Measurements from ENCODE around the gene EOLA2. TPM values are rescaled to one million over a fixed set of nuclear protein-coding genes. Genes with fewer than 3 reads are reported as not detected.

EOLA2 gene
- total RNA-seq, result 34.7 and 43.2 TPM in 2 replicates

DNA sequence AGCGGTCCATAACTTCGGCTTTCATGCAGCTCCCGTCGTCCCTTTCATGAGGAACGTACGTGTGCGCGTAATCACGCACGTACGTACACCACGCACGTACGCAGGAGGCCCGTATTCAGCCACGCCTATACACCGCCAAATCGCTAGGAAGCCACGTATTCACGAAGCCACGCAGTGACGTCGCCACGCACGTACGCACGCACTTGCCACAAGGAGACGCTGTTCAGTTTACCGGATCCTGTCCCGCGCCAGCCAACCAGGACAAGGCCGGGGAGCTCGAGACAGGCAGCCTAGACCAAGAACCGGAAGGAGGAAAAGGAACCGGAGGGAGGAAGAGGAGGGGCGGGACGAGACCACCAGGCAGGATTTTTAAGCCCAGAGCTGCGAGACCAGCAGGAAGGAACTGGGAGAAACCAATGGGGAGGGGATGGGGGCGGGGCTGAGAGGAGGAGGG lies at the start of gene EOLA2:
Gene EOLA2, minus strand, starts transcription at position 65 of the 454 bp plus-strand sequence. CDS start 4,617 bp downstream, outside the sequence.

DNA sequence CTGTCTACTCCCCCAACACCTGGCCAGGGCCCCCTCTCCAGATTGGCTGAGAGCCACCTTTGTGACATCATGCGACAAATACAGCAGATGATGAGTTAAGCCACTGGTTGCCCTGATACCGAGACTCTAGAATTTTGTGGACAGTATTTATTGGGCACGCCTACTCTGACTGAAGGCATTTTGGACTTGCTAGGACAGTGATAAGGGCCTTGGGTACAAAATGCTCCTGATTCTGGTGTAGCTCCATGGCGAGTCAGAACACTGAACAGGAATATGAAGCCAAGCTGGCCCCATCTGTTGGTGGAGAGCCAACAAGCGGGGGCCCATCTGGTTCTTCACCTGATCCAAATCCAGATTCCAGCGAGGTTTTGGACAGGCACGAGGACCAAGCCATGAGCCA lies 8.9 kb downstream of the EOLA2 start, which contains the start of gene HSFX4:
Gene HSFX4, plus strand, starts transcription at position 174 of the 400 bp plus-strand sequence. Its CDS starts 72 bp downstream, at position 246.

Other genes with a start within 250 kb of the EOLA2 start
- gene MAGEA11, start 226.4 kb downstream of the EOLA2 start, total RNA-seq, result not detected in 2 replicates
- gene HSFX1, start 164.4 kb downstream of the EOLA2 start, total RNA-seq, result 0.18 and 0.86 TPM in 2 replicates
- gene MAGEA9, start 156.6 kb downstream of the EOLA2 start, total RNA-seq, result not detected in 2 replicates
- not detected in 2 replicates for gene MAGEA8, start 57.3 kb downstream of the EOLA2 start, total RNA-seq
- not detected in 2 replicates for gene HSFX4, start 8.9 kb downstream of the EOLA2 start, total RNA-seq

Data from myometrial cell (primary cell).